Skeletal muscle cell (primary cell): Measurements from ENCODE around the gene U2AF1L4.

Experiments used
- DNase-seq: peaks from one replicate; pipeline ENCODE4 v3.0.0-alpha.2; 2010; ENCODE audit warnings: low read depth
- H3K4me3 ChIP-seq: 2 replicates; pipeline ENCODE4 v1.5.1; 2011; ENCODE audit warnings: low read depth, mild to moderate bottlenecking, control low read depth, low read length, moderate library complexity

Gene U2AF1L4

GRCh38 chr19:35693422-35693821, 51.8 kb downstream of the U2AF1L4 start:
- no peak overlapping the region for H3K4me3 ChIP-seq
- DNase-seq = no peak
